ENCODE data around the gene YTHDC2.
"Not testable (repeated sequence)": the region's sequence is repeated elsewhere in the genome, so short reads cannot be mapped to it uniquely, and the experiment has no call there.

The YTHDC2 gene

GRCh38 chr5:113520899-113521298 is 7.4 kb downstream of the YTHDC2 start:
- DNase-seq: no peak

DNA sequence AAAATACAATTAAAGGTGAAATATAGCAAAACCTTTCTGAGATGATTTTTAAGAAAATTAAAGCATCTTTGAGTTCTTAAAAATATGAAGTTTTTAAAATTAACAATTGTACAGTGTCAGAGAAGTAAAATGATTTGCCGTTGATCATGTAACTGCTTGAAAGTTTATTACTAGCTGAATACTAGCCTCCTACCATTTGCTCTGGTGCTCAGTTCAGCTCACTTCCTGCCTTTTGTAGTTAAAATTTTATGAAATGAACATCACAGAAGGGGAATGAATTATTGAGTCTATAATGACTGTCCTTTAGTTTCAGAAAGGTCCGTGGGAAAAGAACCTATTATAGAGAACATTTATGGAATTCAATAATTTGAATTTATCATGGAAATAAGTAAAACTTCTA is 9.7 kb downstream of the YTHDC2 start:
- no peak for DNase-seq

DNA sequence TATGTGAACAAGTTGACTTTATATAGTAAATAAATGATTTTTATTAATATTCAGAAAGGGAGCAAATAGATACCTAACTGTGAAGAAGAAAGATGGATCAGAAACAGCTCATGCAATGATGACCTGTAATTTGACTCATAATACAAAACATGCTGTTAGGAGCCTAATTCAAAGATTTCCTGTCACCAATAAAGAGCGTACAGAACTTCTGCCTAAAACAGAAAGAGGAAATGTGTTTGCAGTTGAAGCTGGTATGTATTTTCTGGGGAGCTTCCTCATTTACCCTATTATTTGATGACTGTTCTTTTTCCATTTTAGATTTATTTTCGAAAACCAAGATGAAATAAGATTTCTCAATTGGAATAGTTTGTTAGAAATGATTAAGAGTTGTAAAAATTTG is 11.4 kb downstream of the YTHDC2 start:
- no peak for DNase-seq

- DNase-seq: no peak
These were observed 12.9 kb downstream of the YTHDC2 start for GRCh38 chr5:113526421-113526820.

- no peak for DNase-seq
These were observed 14.3 kb downstream of the YTHDC2 start for GRCh38 chr5:113527746-113528145.

GRCh38 chr5:113531481-113532159 is 18.1 kb downstream of the YTHDC2 start:
- DNase-seq: no peak

GRCh38 chr5:113538313-113538712 is 24.8 kb downstream of the YTHDC2 start:
- no peak for DNase-seq

GRCh38 chr5:113546703-113547183 is 33.2 kb downstream of the YTHDC2 start:
- no peak for DNase-seq

DNA sequence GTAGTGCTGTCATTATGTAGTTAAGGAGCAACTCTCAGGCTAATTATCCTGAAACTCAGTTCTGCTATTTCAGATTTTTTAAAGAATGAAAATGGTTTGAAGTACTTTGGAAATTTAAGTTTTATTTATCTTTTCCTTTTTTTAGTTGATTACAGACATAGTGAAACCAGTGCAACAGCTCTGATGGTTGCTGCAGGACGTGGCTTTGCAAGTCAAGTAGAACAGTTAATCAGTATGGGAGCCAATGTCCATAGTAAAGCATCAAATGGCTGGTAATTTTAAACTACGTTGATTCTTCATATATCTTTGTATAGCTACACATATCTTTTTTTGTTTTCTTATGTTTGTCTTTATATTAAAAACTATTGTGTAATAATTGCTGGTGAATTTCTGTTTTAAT is 34.9 kb downstream of the YTHDC2 start:
- DNase-seq: no peak

DNA sequence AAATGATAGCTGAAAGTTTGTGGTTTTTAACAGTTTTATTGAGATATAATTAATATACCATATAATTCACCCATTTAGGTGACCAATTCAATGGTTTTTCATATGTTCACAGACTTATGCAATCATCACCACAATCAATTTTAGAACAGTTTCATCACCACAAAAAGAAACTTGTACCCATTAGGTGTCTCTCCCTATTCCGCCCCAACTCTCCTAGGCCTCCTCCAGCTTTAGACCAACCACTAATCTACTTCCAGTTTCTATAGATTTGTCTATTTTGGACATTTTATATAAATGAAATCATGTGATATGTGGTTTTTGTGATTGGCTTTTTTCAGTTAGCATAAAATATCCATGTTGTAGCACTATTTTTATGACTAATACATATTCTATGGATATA is 38.6 kb downstream of the YTHDC2 start:
- DNase-seq: no peak

DNA sequence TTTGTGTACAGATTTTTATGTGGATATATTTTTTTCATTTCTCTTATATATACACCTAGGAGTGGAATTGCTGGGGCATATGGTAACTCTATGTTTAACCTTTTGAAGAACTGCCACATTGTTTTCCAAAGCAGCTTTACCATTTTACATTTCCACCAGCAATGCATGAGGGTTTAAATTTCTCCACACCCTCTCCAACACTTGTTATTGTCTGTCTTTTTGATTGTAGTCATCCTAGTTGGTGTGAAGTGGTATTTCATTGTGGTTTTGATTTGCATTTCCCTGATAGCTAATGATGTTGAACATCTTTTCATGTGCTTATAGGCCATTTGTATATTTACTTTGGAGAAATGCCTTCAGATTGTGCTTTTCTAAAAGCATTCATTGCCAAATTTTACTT is 39.1 kb downstream of the YTHDC2 start:
- DNase-seq: no peak

DNA sequence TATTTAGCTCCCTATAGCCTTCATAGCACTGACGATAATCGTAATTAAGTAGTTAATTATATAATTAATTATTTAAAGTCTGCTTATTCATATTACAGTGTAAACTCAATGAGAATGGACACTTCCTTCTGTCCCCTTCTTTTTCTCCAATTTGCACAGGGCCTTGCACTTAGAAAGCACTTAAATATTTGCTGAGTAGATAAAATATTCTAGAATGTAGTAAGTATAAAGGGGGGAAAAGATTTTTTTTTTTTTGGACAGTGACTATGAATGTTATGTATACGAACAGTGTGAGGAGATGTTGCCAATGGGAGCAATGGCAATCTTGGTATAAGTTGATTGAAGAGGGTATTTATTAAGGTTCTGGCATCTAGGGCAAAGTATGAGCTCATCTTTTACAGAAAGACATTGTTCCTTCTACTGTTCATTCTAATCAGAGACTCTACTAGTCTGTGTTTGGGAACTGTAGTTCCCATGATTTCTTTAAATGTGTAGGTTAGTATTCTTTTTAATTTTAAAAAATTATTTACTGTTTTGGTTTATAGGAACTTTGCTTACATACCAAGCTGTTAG is 49.4 kb downstream of the YTHDC2 start:
- no peak for DNase-seq

DNA sequence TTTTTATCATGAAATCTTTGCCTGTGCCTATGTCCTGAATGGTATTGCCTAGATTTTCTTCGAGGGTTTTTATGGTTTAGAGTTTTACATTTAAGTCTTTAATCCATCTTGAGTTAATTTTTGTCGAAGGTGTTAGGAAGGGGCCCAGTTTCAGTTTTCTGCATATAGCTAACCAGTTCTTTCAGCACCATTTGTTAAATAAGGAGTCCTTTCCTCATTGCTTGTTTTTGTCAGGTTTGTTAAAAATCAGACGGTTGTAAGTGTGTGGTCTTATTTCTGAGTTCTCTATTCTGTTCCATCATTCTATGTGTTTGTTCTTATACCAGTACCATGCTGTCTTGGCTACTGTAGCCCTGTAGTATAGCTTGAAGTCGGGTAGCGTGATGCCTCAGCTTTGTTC is 55.9 kb downstream of the YTHDC2 start:
- no peak for DNase-seq

- no peak for DNase-seq
These were observed 59.2 kb downstream of the YTHDC2 start for GRCh38 chr5:113572716-113573115.

DNA sequence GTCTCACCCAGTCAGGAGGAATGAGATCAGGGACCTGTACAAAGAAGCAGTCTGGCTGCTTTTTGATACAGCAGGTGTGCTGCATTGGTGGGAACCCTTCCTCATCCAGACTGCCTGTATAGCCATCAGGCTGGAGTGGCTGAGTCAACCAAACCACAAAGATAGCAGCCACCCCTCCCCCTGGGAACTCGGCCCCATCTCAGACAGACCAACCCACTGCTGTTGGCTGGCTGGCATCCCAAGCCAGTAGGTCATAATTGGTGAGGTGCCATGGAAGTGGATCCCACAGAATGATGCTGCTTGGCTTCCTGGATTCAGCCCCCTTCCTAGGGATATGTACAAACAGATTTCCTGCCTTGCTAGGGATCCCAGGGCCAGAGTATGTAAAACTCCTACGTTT is 60.9 kb downstream of the YTHDC2 start:
- no peak for DNase-seq

DNA sequence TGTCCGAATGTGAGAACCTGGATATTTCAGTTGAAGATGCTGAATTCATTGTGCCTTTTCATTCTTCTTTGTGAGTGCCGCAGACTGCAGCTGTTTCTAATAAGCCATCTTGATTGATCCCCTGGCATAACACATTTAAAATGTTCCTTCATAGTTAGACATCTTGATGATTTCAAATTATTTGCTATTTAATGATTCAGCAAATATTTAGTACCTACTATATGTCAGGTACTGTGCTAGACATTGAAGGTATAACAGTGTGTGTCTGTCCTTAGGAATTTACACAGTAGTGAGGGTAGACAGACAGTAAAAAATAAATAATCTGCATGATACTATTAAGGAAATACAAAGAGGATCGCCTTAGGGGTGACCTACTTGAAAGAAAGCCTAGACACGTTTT is 61.6 kb downstream of the YTHDC2 start:
- DNase-seq: no peak

DNA sequence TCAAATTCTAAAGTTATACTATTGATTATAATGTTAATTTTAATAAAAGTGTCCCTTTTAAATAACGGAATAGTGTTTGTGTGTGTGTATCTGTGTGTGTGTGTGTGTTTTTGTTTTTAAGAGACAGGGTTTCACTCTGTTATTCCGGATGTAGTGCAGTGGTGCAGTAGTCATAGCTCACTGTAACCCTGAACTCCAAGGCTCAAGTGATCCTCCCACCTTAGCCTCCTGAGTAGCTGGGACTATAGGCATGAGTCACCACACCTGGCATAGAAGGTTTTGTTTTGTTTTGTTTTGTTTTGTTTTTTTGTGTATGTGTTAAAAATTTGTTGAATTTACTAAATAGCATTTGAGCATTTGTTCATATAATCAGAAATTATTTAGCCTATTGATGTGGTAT is 64.6 kb downstream of the YTHDC2 start:
- DNase-seq: no peak

DNA sequence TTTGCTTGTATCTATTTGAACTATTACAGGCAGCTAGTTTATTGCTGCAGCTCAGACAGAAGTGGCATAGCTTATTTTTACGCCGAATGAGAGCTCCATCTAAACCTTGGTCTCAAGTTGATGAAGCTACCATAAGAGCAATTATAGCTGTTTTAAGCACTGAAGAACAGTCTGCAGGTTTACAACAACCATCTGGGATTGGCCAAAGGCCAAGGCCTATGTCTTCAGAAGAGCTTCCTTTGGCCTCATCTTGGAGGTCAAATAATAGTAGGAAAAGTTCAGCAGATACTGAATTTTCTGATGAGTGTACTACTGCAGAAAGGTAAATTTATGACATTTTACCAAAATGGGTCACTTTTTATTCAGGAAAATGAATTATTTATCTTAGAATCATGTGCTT is 67.9 kb downstream of the YTHDC2 start:
- peak; percentile 5 for DNase-seq

DNA sequence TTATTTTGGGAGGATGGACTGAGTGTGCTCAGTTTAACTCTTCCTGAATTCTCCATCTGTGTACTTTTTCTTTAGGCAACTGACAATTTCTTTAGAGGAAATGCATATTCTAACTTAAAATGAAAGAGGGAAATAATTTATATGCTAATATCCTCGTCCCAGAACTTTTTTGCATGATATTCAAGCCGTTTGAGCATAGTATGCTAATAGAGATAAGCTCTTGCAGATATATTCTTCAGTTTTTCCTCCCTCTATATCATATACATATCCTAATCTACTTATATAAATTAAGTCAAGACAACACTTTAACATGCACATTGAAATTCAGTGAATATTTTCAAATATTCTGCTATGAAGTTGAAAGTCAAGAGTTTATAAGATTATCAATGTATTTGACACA is 84.7 kb downstream of the YTHDC2 start:
- no peak for DNase-seq

DNA sequence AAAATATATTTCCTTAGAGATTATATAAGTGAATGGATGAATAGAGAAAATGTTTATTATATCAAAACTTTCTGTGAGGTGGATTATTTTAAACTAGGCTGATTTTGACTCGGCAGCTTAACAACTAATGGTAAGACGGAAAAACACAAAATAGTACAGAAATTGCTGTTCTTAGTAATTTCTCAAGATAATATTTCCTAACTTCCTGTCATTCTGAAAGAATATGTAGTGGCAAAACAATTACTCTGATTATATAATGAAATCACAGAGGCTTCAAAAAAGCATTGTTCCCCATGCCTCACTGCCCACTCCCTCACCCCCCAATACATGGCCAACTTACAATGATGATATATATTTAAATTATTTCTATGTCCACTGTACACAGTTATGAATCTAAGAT is 85.4 kb downstream of the YTHDC2 start:
- no peak for DNase-seq

GRCh38 chr5:113600255-113600905 is 86.9 kb downstream of the YTHDC2 start:
- DNase-seq: no peak

DNA sequence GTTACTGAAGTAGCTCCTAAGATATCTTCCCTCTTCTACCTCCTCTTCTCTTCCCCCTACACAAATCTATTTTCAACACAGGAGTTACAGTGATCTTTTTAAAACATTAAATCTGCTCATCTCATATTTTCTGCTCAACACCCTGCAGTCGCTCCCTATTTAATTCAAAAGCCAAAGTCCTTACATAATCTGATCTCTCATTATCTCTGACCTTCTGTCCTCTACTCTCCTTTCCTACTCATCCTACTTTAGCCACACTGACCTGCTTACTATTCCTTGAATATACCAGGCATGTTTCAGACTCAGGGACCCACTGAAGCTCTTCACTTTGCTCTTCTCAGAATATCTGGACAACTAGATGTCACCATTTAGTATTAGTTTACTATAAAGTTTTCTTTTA is 87.9 kb downstream of the YTHDC2 start:
- DNase-seq: no peak

DNA sequence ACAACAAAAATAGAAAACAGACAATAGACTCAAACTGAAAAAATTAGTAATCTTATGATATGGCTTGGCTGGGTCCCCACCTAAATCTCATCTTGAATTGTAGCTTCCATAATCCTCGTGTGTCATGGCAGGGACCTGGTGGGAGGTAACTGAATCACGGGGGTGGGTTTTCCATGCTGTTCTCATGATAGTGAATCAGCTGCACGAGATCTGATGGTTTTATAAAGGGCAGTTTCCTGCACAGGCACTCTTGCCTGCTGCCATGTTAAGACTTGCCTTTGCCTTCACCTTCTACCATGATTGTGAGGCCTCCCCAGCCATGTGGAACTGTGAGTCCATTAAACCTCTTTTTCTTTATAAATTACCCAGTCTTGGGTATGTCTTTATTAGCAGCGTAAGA is 89.8 kb downstream of the YTHDC2 start:
- DNase-seq: not testable (repeated sequence)

DNA sequence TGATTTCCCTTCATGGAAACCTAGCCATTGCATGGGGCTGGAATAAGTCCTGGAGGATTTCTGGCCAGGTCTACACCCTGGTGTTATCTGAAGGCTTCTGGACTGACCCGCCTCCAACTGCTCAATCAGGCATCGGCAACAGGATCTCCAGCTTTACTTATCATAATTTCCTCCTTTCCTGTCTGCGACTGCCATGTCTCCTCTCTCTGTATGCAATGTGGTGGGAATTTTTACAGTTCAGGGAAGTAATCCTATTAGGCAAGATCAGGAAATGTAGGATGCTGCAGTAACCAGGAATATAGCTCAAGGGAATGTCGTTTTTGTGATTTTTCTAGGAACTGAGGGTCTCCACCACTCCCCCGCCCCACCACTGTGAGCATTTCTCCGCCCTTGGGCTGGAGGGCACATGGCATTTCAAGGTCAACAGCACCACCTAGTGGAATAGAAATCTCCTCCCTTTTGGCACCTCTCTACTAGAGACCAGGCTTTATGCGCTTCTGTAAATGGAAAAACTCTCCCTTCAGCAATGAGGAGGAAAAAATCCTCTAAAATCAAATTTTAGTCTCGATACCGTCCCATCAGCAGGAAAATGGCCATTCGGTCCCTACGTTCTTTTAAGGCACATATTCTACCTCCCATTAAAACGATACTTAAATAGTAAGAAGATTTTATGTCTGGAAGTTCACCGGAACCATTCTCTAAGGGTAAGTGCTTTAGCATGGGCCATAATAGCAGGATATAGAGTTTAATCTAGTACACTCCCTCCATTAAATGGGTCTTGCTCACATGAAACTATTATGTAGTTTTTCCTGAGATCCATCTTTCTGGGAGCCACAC is 93.0 kb downstream of the YTHDC2 start:
- DNase-seq: peak; percentile 41

Measured in NCI-H2171 treated with DMSO at 0.1 percent for 48 hours (cell line).